GM12872 (cell line): ENCODE measurements around the gene SYT17.

Experiments
- CTCF ChIP-seq: IDR thresholded peaks from 3 replicates; pipeline ENCODE4 v1.5.1; 2011; ENCODE audit warnings: low read depth, mild to moderate bottlenecking, low read length, moderate library complexity; ENCODE audit not compliant: insufficient read depth

The SYT17 gene

GRCh38 chr16:19274165-19274797 is 106.2 kb downstream of the SYT17 start:
- TF ChIP-seq CTCF = no peak

GRCh38 chr16:19278403-19278802 is 110.4 kb downstream of the SYT17 start:
- TF ChIP-seq CTCF = no peak

- no peak for TF ChIP-seq CTCF
Observed at GRCh38 chr16:19281246-19281645, 113.2 kb downstream of the SYT17 start.

- no peak for TF ChIP-seq CTCF
Observed at GRCh38 chr16:19282101-19282500, 114.1 kb downstream of the SYT17 start.

GRCh38 chr16:19283637-19284036 is 115.6 kb downstream of the SYT17 start:
- no peak for TF ChIP-seq CTCF

GRCh38 chr16:19284207-19284606 is 116.2 kb downstream of the SYT17 start:
- TF ChIP-seq CTCF = no peak

GRCh38 chr16:19285431-19285830 is 117.4 kb downstream of the SYT17 start, which contains the start of gene CLEC19A:
CLEC19A (plus strand) TSS chr16:19285731; CDS start chr16:19285852, 121 bp downstream.
- no peak for TF ChIP-seq CTCF
